Neural cell (in vitro differentiated cells): Measurements from ENCODE around the gene SPNS1. TPM values are rescaled to one million over a fixed set of nuclear protein-coding genes. Genes with fewer than 3 reads are reported as not detected.

Source experiments
- H2AFZ ChIP-seq: fragments of 200-600, 300-800 bp; sonication (generic), shearing (Covaris generic); 2 replicates; pipeline ENCODE4 v1.6.0; 2014; ENCODE audit warnings: low read depth, mild to moderate bottlenecking, antibody characterized with exemption, low read length, moderate library complexity
- H3F3A ChIP-seq: fragments of 200-600 bp; shearing (Covaris generic); 2 replicates; pipeline ENCODE4 v1.6.1; 2016; ENCODE audit warnings: mild to moderate bottlenecking, moderate library complexity, mixed read lengths, antibody characterized with exemption, low read length; ENCODE audit not compliant: insufficient read depth, poor library complexity, severe bottlenecking
- H3K27ac ChIP-seq: fragments of 200-600, 300-800 bp; sonication (generic), shearing (Covaris generic); 2 replicates; pipeline ENCODE4 v1.5.1; 2014; ENCODE audit warnings: mild to moderate bottlenecking, low read length, moderate library complexity
- H3K27me3 ChIP-seq: fragments of 300-800, 200-600 bp; sonication (generic), shearing (Covaris generic); 2 replicates; pipeline ENCODE4 v1.6.0; 2014; ENCODE audit warnings: mild to moderate bottlenecking, low read depth, low read length, moderate library complexity; ENCODE audit not compliant: insufficient read depth
- H3K36me3 ChIP-seq: fragments of 300-800, 200-600 bp; sonication (generic), shearing (Covaris generic); 2 replicates; pipeline ENCODE4 v1.5.1; 2014; ENCODE audit warnings: mild to moderate bottlenecking, antibody characterized with exemption, low read length, moderate library complexity; ENCODE audit not compliant: insufficient read depth
- H3K4me2 ChIP-seq: fragments of 300-800, 200-600 bp; sonication (generic), shearing (Covaris generic); 2 replicates; pipeline ENCODE4 v1.6.0; 2014; ENCODE audit warnings: mild to moderate bottlenecking, low read length
- H3K4me3 ChIP-seq: fragments of 300-800, 200-600 bp; sonication (generic), shearing (Covaris generic); 2 replicates; pipeline ENCODE4 v1.5.1; 2014; ENCODE audit warnings: mild to moderate bottlenecking, low read length, moderate library complexity
- H3K79me2 ChIP-seq: fragments of 200-600 bp; shearing (Covaris generic); replicated peaks from 2 replicates; pipeline ENCODE4 v1.6.0; 2014; ENCODE audit warnings: mild to moderate bottlenecking, low read length, moderate library complexity; ENCODE audit not compliant: insufficient read depth
- H3K9ac ChIP-seq: fragments of 300-800, 200-600 bp; sonication (generic), shearing (Covaris generic); 2 replicates; pipeline ENCODE4 v1.6.1; 2016; ENCODE audit warnings: mild to moderate bottlenecking, low read length, mixed read lengths
- H3K9me2 ChIP-seq: fragments of 200-600 bp; shearing (Covaris generic); 2 replicates; pipeline ENCODE4 v1.6.1; 2016; ENCODE audit warnings: mild to moderate bottlenecking, low read length, mixed read lengths; ENCODE audit not compliant: insufficient read depth
- H3K9me3 ChIP-seq: fragments of 200-600, 300-800 bp; sonication (generic), shearing (Covaris generic); 2 replicates; pipeline ENCODE4 v1.6.1; 2016; ENCODE audit warnings: mild to moderate bottlenecking, mixed run types, low read length, moderate library complexity, mixed read lengths
- H4K20me1 ChIP-seq: fragments of 200-600 bp; shearing (Covaris generic); 2 replicates; pipeline ENCODE4 v1.6.1; 2016; ENCODE audit warnings: mild to moderate bottlenecking, mixed run types; ENCODE audit not compliant: insufficient read depth
- CTCF ChIP-seq: fragments of 450-650 bp; IDR thresholded peaks from 2 replicates; pipeline ENCODE4 v1.5.1; 2014; ENCODE audit warnings: antibody characterized with exemption, mild to moderate bottlenecking, moderate library complexity; ENCODE audit not compliant: poor library complexity, severe bottlenecking
- EP300 ChIP-seq: fragments of 450-650 bp; conservative IDR thresholded peaks from 2 replicates; pipeline ENCODE4 v1.6.1; 2014; ENCODE audit warnings: antibody characterized with exemption, mild to moderate bottlenecking, moderate library complexity; ENCODE audit not compliant: poor library complexity, severe bottlenecking
- EZH2 ChIP-seq: fragments of 200-600, 300-800 bp; shearing (Covaris generic), sonication (generic); IDR thresholded peaks from 2 replicates; pipeline ENCODE4 v1.6.1; 2014; ENCODE audit warnings: antibody characterized with exemption, low read length, borderline replicate concordance, mild to moderate bottlenecking; ENCODE audit not compliant: insufficient read depth, poor library complexity, severe bottlenecking
- MXI1 ChIP-seq: fragments of 450-650 bp; conservative IDR thresholded peaks from 2 replicates; pipeline ENCODE4 v1.6.1; 2014; ENCODE audit warnings: antibody characterized with exemption, mild to moderate bottlenecking; ENCODE audit not compliant: poor library complexity, severe bottlenecking
- POLR2AphosphoS5 ChIP-seq: IDR thresholded peaks from 2 replicates; pipeline ENCODE4 v1.6.1; 2012
- RAD21 ChIP-seq: fragments of 450-650 bp; conservative IDR thresholded peaks from 2 replicates; pipeline ENCODE4 v1.6.1; 2014; ENCODE audit warnings: antibody characterized with exemption, mild to moderate bottlenecking, moderate library complexity
- SMC3 ChIP-seq: fragments of 450-650 bp; conservative IDR thresholded peaks from 2 replicates; pipeline ENCODE4 v1.6.1; 2014; ENCODE audit warnings: antibody characterized with exemption, mild to moderate bottlenecking, moderate library complexity; ENCODE audit not compliant: poor library complexity
- TAF1 ChIP-seq: IDR thresholded peaks from 2 replicates; pipeline ENCODE4 v1.6.1; 2012; ENCODE audit warnings: low read depth
- polyA plus RNA-seq: library from polyadenylated mRNA; depleted of rRNA; stranded (reverse); fragments of >200 nt; gene quantifications from 2 replicates; pipeline ENCODE4 v1.2.3, GENCODE V29; 2014
- TF ChIP-seq, protein P1 (sequence below): IDR thresholded peaks from 2 replicates; pipeline ENCODE4 v1.6.1; 2012; ENCODE audit warnings: borderline replicate concordance

The SPNS1 gene
- polyA plus RNA-seq, 1 donor from 2014 or later, result 41.6 TPM

DNA sequence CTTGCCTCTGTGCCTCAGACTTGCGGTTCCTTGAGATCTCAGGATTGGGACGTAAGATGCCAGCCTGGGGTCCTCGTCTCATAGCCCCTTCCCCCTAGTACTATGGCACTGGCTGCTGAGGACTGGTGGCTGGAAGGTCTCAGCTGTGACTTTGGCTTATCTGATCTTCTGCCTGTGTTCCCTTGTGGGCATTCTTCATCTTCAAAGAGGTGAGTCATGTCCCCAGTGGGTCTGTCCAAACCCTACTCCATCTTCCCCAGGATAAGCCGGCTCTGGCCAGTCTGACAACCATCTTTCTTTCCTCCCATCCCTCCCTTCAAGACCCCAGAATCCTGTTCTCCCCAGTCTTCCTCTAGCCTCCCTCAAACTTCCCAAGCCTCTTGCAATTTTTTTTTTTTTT lies 39.2 kb upstream of the SPNS1 start:
- no peak overlapping the region for H3K4me2 ChIP-seq
- TF ChIP-seq POLR2AphosphoS5, result no peak
- no peak for TF ChIP-seq RAD21
- no peak for TF ChIP-seq EZH2
- no peak for TF ChIP-seq MXI1
- TF ChIP-seq TAF1, result no peak
- no peak for TF ChIP-seq CTCF
- no peak for TF ChIP-seq EP300
- TF ChIP-seq, protein P1, sequence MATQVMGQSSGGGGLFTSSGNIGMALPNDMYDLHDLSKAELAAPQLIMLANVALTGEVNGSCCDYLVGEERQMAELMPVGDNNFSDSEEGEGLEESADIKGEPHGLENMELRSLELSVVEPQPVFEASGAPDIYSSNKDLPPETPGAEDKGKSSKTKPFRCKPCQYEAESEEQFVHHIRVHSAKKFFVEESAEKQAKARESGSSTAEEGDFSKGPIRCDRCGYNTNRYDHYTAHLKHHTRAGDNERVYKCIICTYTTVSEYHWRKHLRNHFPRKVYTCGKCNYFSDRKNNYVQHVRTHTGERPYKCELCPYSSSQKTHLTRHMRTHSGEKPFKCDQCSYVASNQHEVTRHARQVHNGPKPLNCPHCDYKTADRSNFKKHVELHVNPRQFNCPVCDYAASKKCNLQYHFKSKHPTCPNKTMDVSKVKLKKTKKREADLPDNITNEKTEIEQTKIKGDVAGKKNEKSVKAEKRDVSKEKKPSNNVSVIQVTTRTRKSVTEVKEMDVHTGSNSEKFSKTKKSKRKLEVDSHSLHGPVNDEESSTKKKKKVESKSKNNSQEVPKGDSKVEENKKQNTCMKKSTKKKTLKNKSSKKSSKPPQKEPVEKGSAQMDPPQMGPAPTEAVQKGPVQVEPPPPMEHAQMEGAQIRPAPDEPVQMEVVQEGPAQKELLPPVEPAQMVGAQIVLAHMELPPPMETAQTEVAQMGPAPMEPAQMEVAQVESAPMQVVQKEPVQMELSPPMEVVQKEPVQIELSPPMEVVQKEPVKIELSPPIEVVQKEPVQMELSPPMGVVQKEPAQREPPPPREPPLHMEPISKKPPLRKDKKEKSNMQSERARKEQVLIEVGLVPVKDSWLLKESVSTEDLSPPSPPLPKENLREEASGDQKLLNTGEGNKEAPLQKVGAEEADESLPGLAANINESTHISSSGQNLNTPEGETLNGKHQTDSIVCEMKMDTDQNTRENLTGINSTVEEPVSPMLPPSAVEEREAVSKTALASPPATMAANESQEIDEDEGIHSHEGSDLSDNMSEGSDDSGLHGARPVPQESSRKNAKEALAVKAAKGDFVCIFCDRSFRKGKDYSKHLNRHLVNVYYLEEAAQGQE, result no peak
- TF ChIP-seq SMC3, result no peak
- H2AFZ ChIP-seq, result no peak overlapping the region

GRCh38 chr16:28935924-28936783 lies 38.4 kb upstream of the SPNS1 start:
- H3K9me3 ChIP-seq, result no peaks in the 10 kb centered on the region
- no peaks in the 10 kb centered on the region for H3K36me3 ChIP-seq
- no peak overlapping the region for H2AFZ ChIP-seq
- no peaks in the 10 kb centered on the region for H3K9me2 ChIP-seq
- H3K27me3 ChIP-seq, result no peaks in the 10 kb centered on the region
- TF ChIP-seq MXI1 (no peak), TAF1 (no peak), SMC3 (no peak), POLR2AphosphoS5 (no peak), EP300 (no peak), EZH2 (no peak), CTCF (no peak), RAD21 (no peak)
- TF ChIP-seq, protein P1, result no peak
- H3K9ac ChIP-seq, result no peak overlapping the region
- H3K4me3 ChIP-seq, result no peak overlapping the region
- no peaks in the 10 kb centered on the region for H4K20me1 ChIP-seq
- H3K79me2 ChIP-seq, result no peaks in the 10 kb centered on the region
- no peak overlapping the region for H3K4me2 ChIP-seq
- H3F3A ChIP-seq, result no peaks in the 10 kb centered on the region
- no peak overlapping the region for H3K27ac ChIP-seq

More for the DNA sequence above, 39.2 kb upstream of the SPNS1 start:
- no peaks in the 10 kb centered on the region for H3K9me3 ChIP-seq
- no peaks in the 10 kb centered on the region for H3K79me2 ChIP-seq
- H3K27ac ChIP-seq, result no peak overlapping the region
- no peaks in the 10 kb centered on the region for H3K9me2 ChIP-seq
- H3K4me3 ChIP-seq, result no peak overlapping the region
- no peak overlapping the region for H3K9ac ChIP-seq
- no peaks in the 10 kb centered on the region for H3F3A ChIP-seq
- no peaks in the 10 kb centered on the region for H3K36me3 ChIP-seq
- no peaks in the 10 kb centered on the region for H4K20me1 ChIP-seq
- H3K27me3 ChIP-seq, result no peaks in the 10 kb centered on the region
